PFSK-1 (cell line): Measurements from ENCODE around the gene PNLIPRP2.

Experiments used
- FOXP2 ChIP-seq: optimal IDR thresholded peaks from 2 replicates; pipeline ENCODE3; 2011; ENCODE audit warnings: borderline replicate concordance, control low read depth, inconsistent platforms; ENCODE audit not compliant: insufficient read depth; ENCODE audit errors: extremely low read length, extremely low read depth
- POLR2AphosphoS5 ChIP-seq: IDR thresholded peaks from 2 replicates; pipeline ENCODE4 v1.6.1; 2012; ENCODE audit warnings: low read depth, mild to moderate bottlenecking, control low read depth, low read length, moderate library complexity
- REST ChIP-seq, 2 experiments: IDR thresholded peaks; 2 replicates each; pipeline versions ENCODE4 v1.6.1 to v1.8.0; 2011 to 2012; ENCODE audit warnings: low read depth in 2 of 2, low read length in 2 of 2, control low read depth in 1 of 2, inconsistent platforms in 1 of 2, mild to moderate bottlenecking in 1 of 2, moderate library complexity in 1 of 2; ENCODE audit not compliant: insufficient read depth in 1 of 2
- SIN3A ChIP-seq: IDR thresholded peaks from 2 replicates; pipeline ENCODE4 v1.6.1; 2012; ENCODE audit warnings: mild to moderate bottlenecking, low read length, moderate library complexity, borderline replicate concordance; ENCODE audit not compliant: insufficient read depth
- TAF1 ChIP-seq: IDR thresholded peaks from 2 replicates; pipeline ENCODE4 v1.6.1; 2012; ENCODE audit warnings: low read length, control low read depth, borderline replicate concordance; ENCODE audit not compliant: insufficient read depth

The PNLIPRP2 gene

GRCh38 chr10:116627386-116627933, 6.7 kb downstream of the PNLIPRP2 start:
- TF ChIP-seq SIN3A, result no peak
- no peak for TF ChIP-seq REST (IDR thresholded peaks at IDR 0.05; ENCODE audit: insufficient read depth in 1 of 2, low read depth in 2 of 2, low read length in 2 of 2)
- TF ChIP-seq TAF1, result no peak
- no peak for TF ChIP-seq POLR2AphosphoS5
- no peak for TF ChIP-seq FOXP2

GRCh38 chr10:116629340-116629739, 8.6 kb downstream of the PNLIPRP2 start:
- TF ChIP-seq REST (IDR thresholded peaks at IDR 0.05; ENCODE audit: insufficient read depth in 1 of 2, low read depth in 2 of 2, low read length in 2 of 2) (no peak), POLR2AphosphoS5 (no peak), FOXP2 (no peak), TAF1 (no peak), SIN3A (no peak)

- TF ChIP-seq FOXP2, result no peak
- no peak for TF ChIP-seq POLR2AphosphoS5
- TF ChIP-seq REST (IDR thresholded peaks at IDR 0.05; ENCODE audit: insufficient read depth in 1 of 2, low read depth in 2 of 2, low read length in 2 of 2), result no peak
- no peak for TF ChIP-seq SIN3A
- TF ChIP-seq TAF1, result no peak
These were observed 9.3 kb downstream of the PNLIPRP2 start for GRCh38 chr10:116630020-116630419.

GRCh38 chr10:116631871-116632295, 11.1 kb downstream of the PNLIPRP2 start:
- TF ChIP-seq REST (IDR thresholded peaks at IDR 0.05; ENCODE audit: insufficient read depth in 1 of 2, low read depth in 2 of 2, low read length in 2 of 2) (no peak), TAF1 (no peak), POLR2AphosphoS5 (no peak), SIN3A (no peak), FOXP2 (no peak)

GRCh38 chr10:116632596-116633215, 12.0 kb downstream of the PNLIPRP2 start:
- TF ChIP-seq FOXP2, result no peak
- TF ChIP-seq TAF1, result no peak
- TF ChIP-seq SIN3A, result no peak
- no peak for TF ChIP-seq REST (IDR thresholded peaks at IDR 0.05; ENCODE audit: insufficient read depth in 1 of 2, low read depth in 2 of 2, low read length in 2 of 2)
- TF ChIP-seq POLR2AphosphoS5, result no peak
